Panc1 (cell line): ENCODE results near the gene MLLT3. TPM values are rescaled to one million over a fixed set of nuclear protein-coding genes. Genes with fewer than 3 reads are reported as not detected.

Experiments used
- ATAC-seq: fragments of 200-7000 bp; cut with Tn5 transposase; 2 replicates; pipeline ENCODE4 v1.9.1; 2020; ENCODE audit warnings: mild to moderate bottlenecking, moderate library complexity
- BruUV-seq: library from RNA; stranded (reverse); fragments of 400-500 nt; replicated peaks from 2 replicates; lab custom pipeline; 2021; lab: Mats Ljungman, UMichigan
- CTCF ChIA-PET: fragments of 300-600 bp; sonication (Branson Sonifier 250); formaldehyde crosslinking; loops from one replicate; lab custom pipeline; 2022; ENCODE audit warnings: antibody characterized with exemption; lab: Charles Lee
- POLR2A ChIA-PET: fragments of 300-600 bp; sonication (Branson Sonifier 250); formaldehyde crosslinking; loops from one replicate; lab custom pipeline; 2022; ENCODE audit warnings: antibody characterized with exemption; lab: Charles Lee
- DNase-seq: peaks from one replicate; pipeline ENCODE4 v3.0.0-alpha.2; 2010; ENCODE audit warnings: low read depth, low spot score
- H3K27ac ChIP-seq: 2 replicates; pipeline ENCODE4 v1.5.1; 2011; ENCODE audit warnings: mild to moderate bottlenecking, low read length, inconsistent platforms
- H3K27me3 ChIP-seq: fragments of 200-500 bp; sonication (Bioruptor generic); 2 replicates; pipeline ENCODE4 v1.6.0; 2014; ENCODE audit warnings: low read length, inconsistent platforms; ENCODE audit not compliant: control insufficient read depth, insufficient read depth
- H3K36me3 ChIP-seq: fragments of 200-500 bp; sonication (Bioruptor generic); 2 replicates; pipeline ENCODE4 v1.5.1; 2014; ENCODE audit warnings: inconsistent platforms, mild to moderate bottlenecking, low read length, moderate library complexity; ENCODE audit not compliant: control insufficient read depth, insufficient read depth
- H3K4me1 ChIP-seq: 2 replicates; pipeline ENCODE4 v1.5.1; 2011; ENCODE audit warnings: inconsistent platforms, mild to moderate bottlenecking, low read length, moderate library complexity; ENCODE audit not compliant: control insufficient read depth, insufficient read depth
- H3K4me3 ChIP-seq, 2 experiments: 2 replicates each; pipeline ENCODE4 v1.5.1; 2011 to 2012; ENCODE audit warnings: low read depth in 2 of 2, low read length in 2 of 2, mild to moderate bottlenecking in 2 of 2, inconsistent platforms in 1 of 2, moderate library complexity in 1 of 2
- H3K9me3 ChIP-seq: fragments of 200-500 bp; sonication (Bioruptor generic); 2 replicates; pipeline ENCODE4 v1.5.1; 2014; ENCODE audit warnings: low read depth, mild to moderate bottlenecking, inconsistent platforms, low read length, moderate library complexity; ENCODE audit not compliant: control insufficient read depth, insufficient read depth
- CTCF ChIP-seq: fragments of 450-650 bp; IDR thresholded peaks from 2 replicates; pipeline ENCODE4 v1.5.1; 2017; ENCODE audit warnings: mild to moderate bottlenecking
- POLR2AphosphoS5 ChIP-seq: IDR thresholded peaks from 2 replicates; pipeline ENCODE4 v1.6.1; 2012; ENCODE audit warnings: mild to moderate bottlenecking, low read depth, low read length, moderate library complexity
- SIN3A ChIP-seq: IDR thresholded peaks from 2 replicates; pipeline ENCODE4 v1.6.1; 2012; ENCODE audit warnings: low read depth, mild to moderate bottlenecking, low read length, moderate library complexity, borderline replicate concordance; ENCODE audit not compliant: insufficient read depth
- TCF7L2 ChIP-seq: IDR thresholded peaks from 2 replicates; pipeline ENCODE4 v1.6.1; 2011; ENCODE audit warnings: mild to moderate bottlenecking, low read depth, low read length, inconsistent platforms
- in situ Hi-C: cut with HindIII; loops from 2 replicates; pipeline ENCODE4 v1.10.0; 2016; ENCODE audit warnings: low sequenced_read_pairs, low pct_unique_long_range_greater_than_20kb
- intact Hi-C: fragments of 100-400 bp; cut with micrococcal nuclease; formaldehyde crosslinking; loops from one replicate; pipeline ENCODE4 v1.10.0; 2022; ENCODE audit not compliant: unreplicated experiment
- total RNA-seq: library from RNA; stranded (reverse); gene quantifications from one replicate; pipeline ENCODE4 v1.2.1, GENCODE V29; 2021; ENCODE audit not compliant: unreplicated experiment
- TF ChIP-seq, protein P1 (sequence below), 2 experiments: IDR thresholded peaks; 2 replicates each; pipeline ENCODE4 v1.6.1; 2011 to 2012; ENCODE audit warnings: low read depth in 2 of 2, control low read depth in 1 of 2, low read length in 1 of 2, mild to moderate bottlenecking in 1 of 2, moderate library complexity in 1 of 2; ENCODE audit not compliant: insufficient read depth in 1 of 2

MLLT3 gene
- total RNA-seq, 1 experiment from 2014 or later, result 0.49 TPM

DNA sequence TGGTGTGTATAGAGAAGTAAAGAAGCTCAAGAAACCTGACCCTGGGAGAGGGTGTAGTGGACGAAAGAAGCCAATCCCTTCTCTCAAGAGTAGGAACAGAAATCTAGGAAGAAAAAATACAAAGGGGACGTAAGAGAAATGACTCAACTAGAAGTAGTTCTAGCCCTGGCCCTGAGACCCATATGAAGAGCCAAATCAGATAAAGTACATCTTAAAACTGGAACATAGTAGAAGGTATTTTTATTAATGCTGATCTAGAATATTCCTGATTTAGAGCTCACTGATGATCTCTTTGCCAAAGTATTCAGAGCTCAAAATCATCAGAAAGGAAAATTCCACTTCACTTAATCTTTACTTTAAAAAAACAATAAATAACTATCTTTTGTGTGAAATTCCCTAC is 184.8 kb downstream of the MLLT3 start:
- no peak for ATAC-seq
- BruUV-seq, result no TSS peak
- ChIA-PET POLR2A (no interaction called here), CTCF (no interaction called here)
- no peak overlapping the region for H3K4me3 ChIP-seq
- intact Hi-C loops, result no loop called here
- no peaks in the 10 kb centered on the region for H3K9me3 ChIP-seq
- H3K36me3 ChIP-seq, result no peaks in the 10 kb centered on the region
- DNase-seq, result no peak
- in situ Hi-C loops, result no loop called here
- H3K4me1 ChIP-seq, result no peaks in the 10 kb centered on the region
- no peaks in the 10 kb centered on the region for H3K27me3 ChIP-seq
- TF ChIP-seq POLR2AphosphoS5, result no peak
- no peak for TF ChIP-seq TCF7L2
- TF ChIP-seq, protein P1, sequence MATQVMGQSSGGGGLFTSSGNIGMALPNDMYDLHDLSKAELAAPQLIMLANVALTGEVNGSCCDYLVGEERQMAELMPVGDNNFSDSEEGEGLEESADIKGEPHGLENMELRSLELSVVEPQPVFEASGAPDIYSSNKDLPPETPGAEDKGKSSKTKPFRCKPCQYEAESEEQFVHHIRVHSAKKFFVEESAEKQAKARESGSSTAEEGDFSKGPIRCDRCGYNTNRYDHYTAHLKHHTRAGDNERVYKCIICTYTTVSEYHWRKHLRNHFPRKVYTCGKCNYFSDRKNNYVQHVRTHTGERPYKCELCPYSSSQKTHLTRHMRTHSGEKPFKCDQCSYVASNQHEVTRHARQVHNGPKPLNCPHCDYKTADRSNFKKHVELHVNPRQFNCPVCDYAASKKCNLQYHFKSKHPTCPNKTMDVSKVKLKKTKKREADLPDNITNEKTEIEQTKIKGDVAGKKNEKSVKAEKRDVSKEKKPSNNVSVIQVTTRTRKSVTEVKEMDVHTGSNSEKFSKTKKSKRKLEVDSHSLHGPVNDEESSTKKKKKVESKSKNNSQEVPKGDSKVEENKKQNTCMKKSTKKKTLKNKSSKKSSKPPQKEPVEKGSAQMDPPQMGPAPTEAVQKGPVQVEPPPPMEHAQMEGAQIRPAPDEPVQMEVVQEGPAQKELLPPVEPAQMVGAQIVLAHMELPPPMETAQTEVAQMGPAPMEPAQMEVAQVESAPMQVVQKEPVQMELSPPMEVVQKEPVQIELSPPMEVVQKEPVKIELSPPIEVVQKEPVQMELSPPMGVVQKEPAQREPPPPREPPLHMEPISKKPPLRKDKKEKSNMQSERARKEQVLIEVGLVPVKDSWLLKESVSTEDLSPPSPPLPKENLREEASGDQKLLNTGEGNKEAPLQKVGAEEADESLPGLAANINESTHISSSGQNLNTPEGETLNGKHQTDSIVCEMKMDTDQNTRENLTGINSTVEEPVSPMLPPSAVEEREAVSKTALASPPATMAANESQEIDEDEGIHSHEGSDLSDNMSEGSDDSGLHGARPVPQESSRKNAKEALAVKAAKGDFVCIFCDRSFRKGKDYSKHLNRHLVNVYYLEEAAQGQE (IDR thresholded peaks at IDR 0.05; ENCODE audit: insufficient read depth in 1 of 2, low read depth in 2 of 2, low read length in 1 of 2), result no peak
- no peak for TF ChIP-seq SIN3A
- no peak for TF ChIP-seq CTCF
- no peak overlapping the region for H3K27ac ChIP-seq

- in situ Hi-C loops, result no loop called here
Observed at GRCh38 chr9:20436476-20437195, 185.7 kb downstream of the MLLT3 start.

More at GRCh38 chr9:20436476-20437195, 185.7 kb downstream of the MLLT3 start:
- Histone ChIP-seq H3K27ac (no peak overlapping the region), H3K27me3 (no peaks in the 10 kb centered on the region), H3K9me3 (no peaks in the 10 kb centered on the region), H3K36me3 (no peaks in the 10 kb centered on the region), H3K4me3 (no peak overlapping the region), H3K4me1 (no peaks in the 10 kb centered on the region)
- no TSS peak for BruUV-seq
- TF ChIP-seq POLR2AphosphoS5 (no peak), CTCF (no peak), TCF7L2 (no peak), SIN3A (no peak)
- TF ChIP-seq, protein P1 (IDR thresholded peaks at IDR 0.05; ENCODE audit: insufficient read depth in 1 of 2, low read depth in 2 of 2, low read length in 1 of 2), result no peak
- ChIA-PET CTCF (no interaction called here), POLR2A (no interaction called here)
- no peak for DNase-seq
- no peak for ATAC-seq
- intact Hi-C loops, result no loop called here
